ENCODE measurements around the gene TTLL13. TPM values are rescaled to one million over a fixed set of nuclear protein-coding genes. Genes with fewer than 3 reads are reported as not detected.

The TTLL13 gene
- total RNA-seq, 1 experiment from 2014 or later, result not detected

DNA sequence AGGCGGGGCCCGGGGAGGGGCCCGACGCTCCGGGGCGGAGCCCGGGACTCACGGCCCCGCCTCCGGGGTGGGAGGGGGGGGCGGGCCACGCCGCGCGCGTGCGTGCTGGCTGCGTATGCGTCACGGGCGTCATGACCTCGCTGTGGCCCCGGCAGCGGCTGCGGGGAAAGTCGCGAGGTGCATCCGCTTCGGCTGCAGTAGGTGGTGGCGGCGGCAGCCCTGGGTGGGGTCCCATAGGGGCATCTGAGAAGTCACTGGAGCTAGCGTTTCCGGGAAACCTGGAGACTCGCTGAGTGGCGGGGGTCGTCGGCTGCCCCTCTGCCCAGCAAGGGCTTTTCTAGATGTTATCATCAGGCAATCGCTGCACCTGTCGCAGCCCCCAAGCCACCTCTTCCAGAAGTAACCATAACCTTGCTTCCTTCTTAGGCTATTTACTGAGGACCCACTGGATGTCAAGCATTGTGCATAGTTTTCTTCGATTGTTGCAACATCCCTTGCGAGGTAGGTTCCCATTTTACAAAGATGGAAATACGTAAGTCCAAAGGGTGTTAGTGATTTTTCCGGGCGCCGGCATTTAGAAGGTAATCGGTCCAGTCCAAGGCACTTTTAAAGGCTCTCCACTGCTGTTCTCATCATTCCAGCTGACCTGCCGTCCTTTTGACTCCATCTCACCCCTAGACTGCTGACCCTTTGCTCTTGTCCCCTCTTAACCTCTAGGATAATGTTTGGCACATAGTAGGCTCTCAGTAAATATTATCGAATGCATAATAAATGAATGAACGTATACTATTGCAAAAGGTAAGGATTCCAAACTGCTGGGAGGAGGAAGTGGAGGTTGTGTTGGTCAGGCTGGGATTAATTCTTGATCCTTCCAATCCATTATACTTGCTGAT lies 15.0 kb upstream of the TTLL13 start, which contains the start of gene GDPGP1:
Gene GDPGP1 (plus strand): TSS at position 114 of the 893 bp plus-strand sequence. CDS start 6,700 bp downstream, outside the sequence.
- intact Hi-C loops (cut with micrococcal nuclease), result loop anchor here (2.0 to 5.0 kb wide), 3 partner anchors 33 to 92 kb away; partner anchors contain the start of gene NGRN
- Histone ChIP-seq H3K4me3 (ENCODE audit: low read length) (peak within 1 kb of the TSS; percentile 92), H3K27me3 (ENCODE audit: low read length) (no peaks in the 10 kb centered on the region), H3K27ac (ENCODE audit: low read length) (peak within 1 kb of the TSS; percentile 89), H3K4me1 (ENCODE audit: insufficient read depth, low read length) (peaks cover 27% of the 10 kb centered on the region), H2AFZ (ENCODE audit: low read length) (peak within 1 kb of the TSS; percentile 91), H3K79me2 (ENCODE audit: low read length) (peaks cover 46% of the 10 kb centered on the region), H4K20me1 (ENCODE audit: low read length) (no peaks in the 10 kb centered on the region), H3K4me2 (ENCODE audit: low read length) (peak within 1 kb of the TSS; percentile 93), H3K36me3 (ENCODE audit: low read depth, low read length) (peaks cover 10% of the 10 kb centered on the region; the same call in 1 of the 2 replicates), H3K9ac (ENCODE audit: low read length) (peak within 1 kb of the TSS; percentile 91), H3K9me2 (replicated peaks; ENCODE audit: low read length) (no peaks in the 10 kb centered on the region), H3F3A (ENCODE audit: low read length, unreplicated experiment) (no peaks in the 10 kb centered on the region), H3K9me3 (ENCODE audit: low read length) (no peaks in the 10 kb centered on the region)
- ATAC-seq (no peak; the same call in 1 of the 2 replicates), DNase-seq (peak; percentile 27)
- BruUV-seq (replicated peaks), result no TSS peak
- ChIA-PET POLR2A (ENCODE audit: unreplicated experiment) (interaction anchor here (0.5 to 1.0 kb wide), 8 partner anchors 23 to 336 kb away, joined by 3 to 11 read pairs (median 6); partner anchors contain the start of gene ZNF710), CTCF (interaction anchor here (0.6 to 2.7 kb wide), 4 partner anchors 15 to 248 kb away, joined by 4 to 12 read pairs (median 6); partner anchors contain the start of gene TTLL13)
- TF ChIP-seq CTCF (conservative IDR thresholded peaks at IDR 0.05; ENCODE audit: low read depth, low read length), result no peak
- TF ChIP-seq EZH2 (IDR thresholded peaks at IDR 0.05; ENCODE audit: low read length, unreplicated experiment), result no peak
- TF ChIP-seq EZH2phosphoT487 (IDR thresholded peaks at IDR 0.05; ENCODE audit: borderline replicate concordance, low read length), result no peak

GRCh38 chr15:90239371-90239770 lies 10.0 kb upstream of the TTLL13 start:
- Histone ChIP-seq H3K4me1 (ENCODE audit: insufficient read depth, low read length) (peaks cover 8% of the 10 kb centered on the region; the same call in 1 of the 2 replicates), H3K36me3 (ENCODE audit: low read depth, low read length) (no peaks in the 10 kb centered on the region; the same call in 1 of the 2 replicates), H3K9me3 (ENCODE audit: low read length) (no peaks in the 10 kb centered on the region), H3K79me2 (ENCODE audit: low read length) (peaks cover 8% of the 10 kb centered on the region), H3K9ac (ENCODE audit: low read length) (no peak overlapping the region), H4K20me1 (ENCODE audit: low read length) (no peaks in the 10 kb centered on the region), H3F3A (ENCODE audit: low read length, unreplicated experiment) (no peaks in the 10 kb centered on the region), H2AFZ (ENCODE audit: low read length) (no peak overlapping the region), H3K4me2 (ENCODE audit: low read length) (no peak overlapping the region), H3K4me3 (ENCODE audit: low read length) (no peak overlapping the region), H3K27ac (ENCODE audit: low read length) (no peak overlapping the region), H3K9me2 (replicated peaks; ENCODE audit: low read length) (no peaks in the 10 kb centered on the region), H3K27me3 (ENCODE audit: low read length) (no peaks in the 10 kb centered on the region)
- ATAC-seq (no peak), DNase-seq (no peak)
- POLR2A ChIA-PET (ENCODE audit: unreplicated experiment), result no interaction called here
- CTCF ChIA-PET, result no interaction called here
- no peak for TF ChIP-seq EZH2phosphoT487 (IDR thresholded peaks at IDR 0.05; ENCODE audit: borderline replicate concordance, low read length)
- no peak for TF ChIP-seq EZH2 (IDR thresholded peaks at IDR 0.05; ENCODE audit: low read length, unreplicated experiment)
- TF ChIP-seq CTCF (conservative IDR thresholded peaks at IDR 0.05; ENCODE audit: low read depth, low read length), result no peak
- no TSS peak for BruUV-seq (replicated peaks)
- intact Hi-C loops (cut with micrococcal nuclease), result no loop called here
